Stimulated activated memory B cell treated with anti-CD40 and anti-IgM and Interleukin-4, amounts not matched to agents 10 μg/mL and 1 μg/mL and 100 μg/mL, for 72 hours (primary cell): ENCODE data around the gene GM2A.
A peak's percentile ranks its signal among the peaks of the same experiment; 100 is the strongest.
"Not testable (repeated sequence)": the region's sequence is repeated elsewhere in the genome, so short reads cannot be mapped to it uniquely, and the experiment has no call there.

Experiments
- ATAC-seq: fragments of 150-1000 bp; cut with Tn5 transposase; 2 replicates; pipeline ENCODE4 v1.10.0; 2021
- H3K27ac Mint-ChIP-seq: one replicate; pipeline ENCODE4 v1.8.0; 2022; ENCODE audit warnings: mild to moderate bottlenecking, mixed read lengths
- H3K27me3 Mint-ChIP-seq: one replicate; pipeline ENCODE4 v1.8.0; 2022; ENCODE audit warnings: mixed read lengths
- H3K36me3 Mint-ChIP-seq: one replicate; pipeline ENCODE4 v1.8.0; 2022; ENCODE audit warnings: mixed read lengths
- H3K4me1 Mint-ChIP-seq: one replicate; pipeline ENCODE4 v1.8.0; 2022; ENCODE audit warnings: mixed read lengths
- H3K4me3 Mint-ChIP-seq: one replicate; pipeline ENCODE4 v1.8.0; 2022; ENCODE audit warnings: mild to moderate bottlenecking, moderate library complexity, mixed read lengths
- H3K9me3 Mint-ChIP-seq: one replicate; pipeline ENCODE4 v1.8.0; 2022; ENCODE audit warnings: mixed read lengths

GM2A gene

DNA sequence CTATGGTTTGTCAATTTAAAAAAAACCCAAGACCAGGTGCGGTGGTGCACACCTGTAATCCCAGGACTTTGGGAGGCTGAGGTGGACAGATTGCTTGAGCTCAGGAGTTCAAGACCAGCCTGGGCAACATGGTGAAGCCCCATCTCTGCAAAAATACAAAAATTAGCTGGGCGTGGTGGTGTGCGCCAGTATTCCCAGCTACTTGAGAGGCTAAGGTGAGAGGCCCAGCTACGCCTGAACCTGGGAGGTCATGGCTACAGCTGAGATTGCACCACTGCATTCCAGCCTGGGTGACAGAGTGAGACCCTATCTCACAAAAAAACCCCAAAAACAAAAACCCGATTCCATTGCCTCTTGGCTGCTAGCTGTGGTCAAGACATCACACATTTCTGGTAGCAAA lies 2.0 kb downstream of the GM2A start:
- H3K4me3 Mint-ChIP-seq = peak overlapping the region; percentile 99
- H3K27ac Mint-ChIP-seq = peak overlapping the region; percentile 87
- H3K9me3 Mint-ChIP-seq, ATAC-seq, H3K27me3 Mint-ChIP-seq: not testable (repeated sequence)
- peaks cover 78% of the 10 kb centered on the region for H3K4me1 Mint-ChIP-seq
- H3K36me3 Mint-ChIP-seq = peaks cover 47% of the 10 kb centered on the region

DNA sequence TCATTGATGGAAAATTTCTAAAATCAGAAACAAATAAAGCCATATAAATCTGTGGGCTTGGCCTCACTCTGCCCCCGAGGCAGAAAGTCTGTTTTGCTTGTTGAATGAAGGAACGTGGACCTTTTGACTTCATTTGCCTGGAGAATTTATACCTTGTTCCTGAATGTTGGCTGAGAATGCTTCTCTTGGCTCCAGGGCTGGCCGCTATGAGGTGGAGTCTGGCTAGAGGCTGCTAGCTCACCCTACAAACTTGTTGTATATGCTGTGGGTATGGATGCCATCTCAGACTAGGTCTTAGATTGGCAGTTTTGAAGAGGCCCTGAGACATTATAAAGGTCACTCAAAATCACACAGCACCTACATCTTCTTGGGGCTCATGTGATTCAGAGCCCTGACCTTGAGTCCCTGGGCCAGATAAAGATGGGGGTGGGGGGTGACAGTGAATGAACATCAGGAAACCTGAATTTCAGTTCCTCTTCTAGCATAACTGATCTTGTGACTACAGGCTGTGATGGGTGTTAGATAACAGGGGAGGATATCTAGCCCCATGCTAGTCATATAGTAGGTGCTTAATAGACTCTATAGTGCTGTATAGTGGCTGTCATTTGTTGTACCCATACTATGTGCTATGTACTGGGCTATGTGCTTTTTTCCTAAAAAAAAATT lies 2.8 kb downstream of the GM2A start:
- ATAC-seq = peak; percentile 71
- Mint-ChIP-seq H3K9me3 (no peaks in the 10 kb centered on the region), H3K4me3 (peak overlapping the region; percentile 99), H3K27me3 (no peaks in the 10 kb centered on the region), H3K4me1 (peaks cover 71% of the 10 kb centered on the region), H3K27ac (peak overlapping the region; percentile 87), H3K36me3 (peaks cover 42% of the 10 kb centered on the region)

DNA sequence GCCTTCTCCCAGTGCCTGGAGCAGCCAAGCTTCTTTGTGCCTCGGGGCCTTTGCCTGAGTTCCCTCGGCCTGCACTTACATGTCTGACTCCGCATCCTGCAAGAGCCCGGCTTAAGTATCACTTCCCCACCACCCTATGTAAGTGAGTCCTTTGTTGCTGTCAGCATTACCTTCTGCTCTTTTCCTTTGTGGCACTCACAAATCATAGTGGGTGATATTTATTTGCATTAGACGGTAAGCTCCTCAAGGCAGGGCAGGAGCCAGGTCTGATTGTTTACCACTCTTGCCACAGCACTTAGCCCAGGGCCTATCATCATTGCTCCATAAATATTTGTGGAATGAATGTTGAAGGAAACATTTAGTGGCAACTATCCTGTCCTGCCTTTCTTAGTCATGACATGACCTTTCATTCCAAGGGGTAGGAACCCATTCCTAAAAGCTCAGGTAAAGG lies 4.8 kb downstream of the GM2A start:
- Mint-ChIP-seq H3K27me3 (no peaks in the 10 kb centered on the region), H3K27ac (peak overlapping the region; percentile 87), H3K4me3 (peak overlapping the region; percentile 74), H3K4me1 (peaks cover 76% of the 10 kb centered on the region), H3K9me3 (no peaks in the 10 kb centered on the region), H3K36me3 (peaks cover 59% of the 10 kb centered on the region)
- ATAC-seq = peak; percentile 64

DNA sequence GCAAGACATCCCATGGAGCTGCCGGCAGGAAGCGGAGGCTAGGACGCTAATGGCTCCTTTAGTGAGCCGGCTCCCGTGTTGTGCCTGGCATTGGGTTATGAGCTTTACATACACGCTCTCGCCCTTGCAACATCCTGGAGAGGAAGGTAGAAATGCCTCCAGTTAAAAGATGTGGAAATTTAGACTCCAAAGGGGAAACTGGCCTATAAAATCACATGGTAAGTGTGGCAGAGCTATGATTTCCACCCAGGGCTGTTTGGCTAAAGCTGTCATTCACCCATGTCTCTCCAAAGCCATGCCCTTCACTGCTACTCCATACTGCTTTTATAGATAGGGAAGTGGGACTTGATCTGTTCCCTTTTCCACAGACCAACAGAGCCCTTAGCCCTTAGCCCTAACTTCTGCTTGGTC lies 5.2 kb downstream of the GM2A start:
- Mint-ChIP-seq H3K36me3 (peaks cover 63% of the 10 kb centered on the region), H3K4me3 (peak overlapping the region; percentile 74), H3K9me3 (no peaks in the 10 kb centered on the region), H3K4me1 (peaks cover 80% of the 10 kb centered on the region), H3K27me3 (no peaks in the 10 kb centered on the region), H3K27ac (peak overlapping the region; percentile 87)
- peak; percentile 46 for ATAC-seq

DNA sequence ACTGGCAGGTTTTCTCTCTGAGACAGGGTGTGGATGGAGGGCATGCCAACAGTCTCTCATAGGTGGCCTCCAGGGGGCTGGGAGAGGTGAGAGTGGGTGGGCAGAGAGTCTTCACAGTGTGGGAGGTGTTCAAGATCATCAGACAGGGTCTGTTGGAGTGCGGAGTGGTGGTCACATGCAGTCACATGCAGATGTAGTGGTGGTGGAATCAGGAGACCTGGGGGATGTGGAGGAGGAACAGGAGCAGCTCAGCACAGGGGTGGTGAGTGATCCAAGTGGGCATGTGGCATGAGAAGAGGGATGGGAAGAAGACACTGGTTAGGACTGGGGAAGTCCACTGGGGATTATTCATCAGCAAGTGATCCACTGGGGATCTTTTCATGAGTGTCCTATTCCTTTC lies 5.8 kb downstream of the GM2A start:
- H3K27me3 Mint-ChIP-seq = no peaks in the 10 kb centered on the region
- peaks cover 65% of the 10 kb centered on the region for H3K36me3 Mint-ChIP-seq
- peak; percentile 4 for ATAC-seq
- no peaks in the 10 kb centered on the region for H3K9me3 Mint-ChIP-seq
- H3K4me3 Mint-ChIP-seq = peak overlapping the region; percentile 74
- peak overlapping the region; percentile 87 for H3K27ac Mint-ChIP-seq
- peaks cover 81% of the 10 kb centered on the region for H3K4me1 Mint-ChIP-seq

DNA sequence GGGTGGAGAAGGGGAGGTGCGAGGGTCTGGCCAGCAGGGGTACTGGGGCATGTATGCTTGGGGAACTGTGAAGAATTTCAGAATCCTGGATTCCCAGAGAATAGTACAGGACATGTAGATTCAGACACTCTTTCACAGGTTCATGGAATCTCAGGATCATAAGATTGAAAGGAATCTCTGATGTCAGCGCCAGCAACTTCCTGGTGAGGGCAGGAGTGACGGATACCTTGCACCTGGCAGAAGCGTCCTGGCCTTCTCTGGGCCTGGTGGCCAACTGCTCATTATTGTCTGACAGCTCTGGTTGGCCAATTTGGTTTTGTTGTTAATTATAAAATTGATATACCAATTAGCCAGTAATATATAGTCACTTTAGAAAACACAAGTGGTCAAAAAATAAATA lies 6.9 kb downstream of the GM2A start:
- Mint-ChIP-seq H3K4me1 (peaks cover 81% of the 10 kb centered on the region), H3K27me3 (no peaks in the 10 kb centered on the region), H3K9me3 (no peaks in the 10 kb centered on the region), H3K4me3 (no peak overlapping the region), H3K27ac (peak overlapping the region; percentile 87), H3K36me3 (peaks cover 73% of the 10 kb centered on the region)
- no peak for ATAC-seq

DNA sequence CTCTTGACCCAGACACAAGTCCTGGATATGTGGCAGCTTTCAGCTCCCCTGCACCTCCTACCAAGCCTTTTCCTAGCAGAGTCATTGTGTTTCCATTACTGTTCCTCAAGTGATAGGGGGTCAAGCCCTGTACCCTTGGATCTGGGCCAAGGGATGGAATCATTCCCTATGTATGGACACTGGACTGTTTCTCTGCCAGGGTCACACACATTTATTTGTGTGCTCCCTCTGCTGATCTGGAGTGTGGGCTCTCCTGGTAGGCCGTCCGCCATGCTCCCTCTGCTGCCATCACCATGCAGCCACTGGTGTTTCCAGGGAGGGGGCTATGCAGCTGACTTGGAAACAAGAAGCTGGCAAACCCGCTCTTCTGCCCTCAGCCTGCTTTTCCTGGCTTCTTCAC lies 9.5 kb downstream of the GM2A start:
- Mint-ChIP-seq H3K36me3 (peaks cover 90% of the 10 kb centered on the region), H3K9me3 (no peaks in the 10 kb centered on the region), H3K4me3 (no peak overlapping the region), H3K27ac (peak overlapping the region; percentile 81), H3K4me1 (peaks cover 59% of the 10 kb centered on the region), H3K27me3 (no peaks in the 10 kb centered on the region)
- no peak for ATAC-seq

DNA sequence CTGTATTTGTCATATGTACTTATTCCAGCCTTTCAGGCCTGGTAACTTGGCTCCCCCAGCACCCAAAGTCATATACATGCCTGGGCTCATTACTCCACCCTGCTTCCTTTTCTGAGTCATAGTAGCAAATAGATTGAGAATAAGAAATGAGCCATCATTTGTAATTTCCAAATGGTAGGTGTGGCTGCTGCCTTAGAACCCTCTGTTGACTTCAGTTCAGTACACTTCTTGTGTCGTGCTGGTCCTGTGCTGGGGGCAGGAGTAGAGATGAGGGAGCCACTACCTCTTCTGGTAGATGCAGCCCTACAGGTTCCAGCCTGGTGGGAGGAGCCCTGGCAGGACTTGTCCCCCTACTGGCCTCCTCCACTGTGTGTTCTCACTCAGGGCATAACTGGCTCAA lies 11.1 kb downstream of the GM2A start:
- Mint-ChIP-seq H3K4me1 (peaks cover 44% of the 10 kb centered on the region), H3K4me3 (no peak overlapping the region), H3K27me3 (no peaks in the 10 kb centered on the region), H3K36me3 (peaks cover 90% of the 10 kb centered on the region), H3K9me3 (no peaks in the 10 kb centered on the region), H3K27ac (peak overlapping the region; percentile 81)
- ATAC-seq = peak; percentile 58

DNA sequence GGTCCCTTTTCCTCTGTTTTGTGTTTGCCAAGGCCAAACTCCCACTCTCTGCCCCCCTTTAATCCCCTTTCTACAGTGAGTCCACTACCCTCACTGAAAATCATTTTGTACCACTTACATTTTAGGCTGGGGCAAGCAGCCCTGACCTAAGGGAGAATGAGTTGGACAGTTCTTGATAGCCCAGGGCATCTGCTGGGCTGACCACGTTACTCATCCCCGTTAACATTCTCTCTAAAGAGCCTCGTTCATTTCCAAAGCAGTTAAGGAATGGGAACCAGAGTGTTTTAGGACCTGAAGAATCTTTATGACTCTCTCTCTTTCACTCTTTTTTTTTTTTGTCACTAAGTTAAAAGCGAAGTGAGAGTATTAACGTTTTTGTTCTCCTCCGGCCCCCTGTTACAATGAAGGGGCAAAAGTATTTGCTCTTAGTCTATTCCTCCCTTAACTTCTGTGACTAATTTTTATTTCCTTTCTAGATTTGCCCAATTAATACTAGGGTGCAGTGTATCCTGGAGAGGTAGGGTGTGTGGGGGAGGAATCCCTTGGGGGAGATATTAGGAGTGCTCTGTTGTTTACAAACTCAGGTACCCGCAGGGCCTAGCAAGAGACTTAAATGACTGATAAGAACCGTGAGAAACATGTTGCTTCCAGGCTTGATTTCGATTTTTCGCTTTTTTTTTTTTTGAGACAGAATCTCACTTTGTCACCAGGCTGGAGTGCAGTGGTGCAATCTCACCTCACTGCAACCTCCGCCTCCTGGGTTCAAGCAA lies 14.7 kb downstream of the GM2A start:
- Mint-ChIP-seq H3K27me3 (no peaks in the 10 kb centered on the region), H3K4me1 (peaks cover 25% of the 10 kb centered on the region), H3K4me3 (no peak overlapping the region), H3K36me3 (peaks cover 65% of the 10 kb centered on the region), H3K27ac (no peak overlapping the region), H3K9me3 (no peaks in the 10 kb centered on the region)
- ATAC-seq = no peak

DNA sequence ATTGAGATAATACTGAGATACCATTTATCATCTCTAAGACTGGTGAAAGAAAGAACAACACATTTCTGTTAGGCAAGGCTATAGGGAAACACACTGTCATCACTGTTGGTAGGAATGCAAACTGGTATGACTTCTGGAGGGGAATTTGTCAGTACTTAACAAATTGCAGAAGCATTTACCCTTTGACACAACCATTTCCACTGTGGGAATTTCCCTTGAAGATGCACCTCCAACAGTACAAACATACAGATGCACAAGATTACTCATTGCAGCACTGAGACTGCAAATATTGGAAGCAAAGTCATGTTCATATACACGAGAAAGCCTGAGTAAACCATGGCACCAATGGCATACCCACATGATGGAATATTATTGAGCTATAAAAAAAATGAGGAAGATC lies 17.6 kb downstream of the GM2A start:
- Mint-ChIP-seq H3K9me3 (no peaks in the 10 kb centered on the region), H3K4me3 (no peak overlapping the region), H3K27me3 (no peaks in the 10 kb centered on the region), H3K27ac (no peak overlapping the region), H3K4me1 (no peaks in the 10 kb centered on the region), H3K36me3 (peaks cover 36% of the 10 kb centered on the region)
- ATAC-seq = peak; percentile 95

DNA sequence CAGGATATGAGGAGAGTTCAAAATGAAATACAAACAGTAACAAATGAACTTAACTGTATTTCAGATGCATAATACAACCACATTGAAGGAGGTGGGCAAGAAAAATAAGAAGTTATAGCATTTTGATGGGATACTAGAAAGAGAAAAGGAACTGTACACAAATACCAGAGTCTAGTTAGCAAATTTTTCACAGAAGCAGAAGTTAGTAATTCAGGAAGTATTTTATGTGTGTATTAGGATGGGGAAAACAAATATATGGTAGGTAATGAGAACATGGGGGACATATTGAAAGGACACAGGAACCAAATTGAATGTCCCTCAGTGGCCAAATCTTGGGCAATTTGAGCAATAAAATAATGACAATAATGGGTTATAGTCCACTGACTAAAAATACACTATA lies 18.4 kb downstream of the GM2A start:
- H3K4me1 Mint-ChIP-seq = no peaks in the 10 kb centered on the region
- no peak overlapping the region for H3K27ac Mint-ChIP-seq
- H3K9me3 Mint-ChIP-seq = no peaks in the 10 kb centered on the region
- ATAC-seq = no peak
- H3K4me3 Mint-ChIP-seq = no peak overlapping the region
- peaks cover 28% of the 10 kb centered on the region for H3K36me3 Mint-ChIP-seq
- no peaks in the 10 kb centered on the region for H3K27me3 Mint-ChIP-seq

DNA sequence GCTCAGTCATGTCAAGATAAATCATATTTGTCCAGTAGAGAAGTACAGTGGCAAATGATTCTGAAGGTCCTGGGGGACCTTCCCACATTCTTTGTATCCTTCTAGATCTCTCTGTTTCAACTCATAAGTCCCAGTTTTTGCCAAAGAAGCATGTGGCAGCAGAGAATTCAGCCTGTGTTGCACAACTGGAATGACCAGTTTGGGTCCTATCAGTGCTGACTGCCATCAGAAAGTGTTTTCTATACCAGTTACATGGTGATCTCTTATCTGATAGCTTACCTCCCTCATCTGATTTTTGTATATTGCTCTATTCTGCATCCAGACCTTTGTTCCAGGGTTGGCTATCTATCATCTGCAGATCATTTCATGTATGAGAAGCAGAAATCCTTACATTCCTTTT lies 21.7 kb downstream of the GM2A start:
- no peak for ATAC-seq
- H3K27me3 Mint-ChIP-seq = no peaks in the 10 kb centered on the region
- H3K4me1 Mint-ChIP-seq = no peaks in the 10 kb centered on the region
- H3K27ac Mint-ChIP-seq = no peak overlapping the region
- peaks cover 14% of the 10 kb centered on the region for H3K36me3 Mint-ChIP-seq
- H3K9me3 Mint-ChIP-seq = no peaks in the 10 kb centered on the region
- no peak overlapping the region for H3K4me3 Mint-ChIP-seq

DNA sequence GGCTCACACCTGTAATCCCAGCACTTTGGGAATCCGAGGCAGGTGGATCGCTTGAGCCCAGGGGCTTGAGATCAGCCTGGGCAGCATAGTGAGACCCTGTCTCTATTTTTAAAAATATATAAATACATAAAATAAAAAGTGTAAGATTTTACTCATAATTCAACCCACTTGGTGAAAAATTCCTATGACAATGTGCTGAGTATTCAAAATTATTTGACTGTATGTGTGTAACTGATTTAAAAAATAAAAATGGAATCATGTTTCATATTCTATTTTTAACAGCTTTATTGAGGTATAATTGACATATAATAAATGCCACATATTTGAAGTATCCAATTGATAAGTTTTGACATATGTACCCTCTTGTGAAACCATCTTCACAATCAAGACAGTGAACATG lies 22.8 kb downstream of the GM2A start:
- no peak overlapping the region for H3K4me3 Mint-ChIP-seq
- ATAC-seq = no peak
- no peaks in the 10 kb centered on the region for H3K27me3 Mint-ChIP-seq
- peaks cover 18% of the 10 kb centered on the region for H3K36me3 Mint-ChIP-seq
- no peak overlapping the region for H3K27ac Mint-ChIP-seq
- no peaks in the 10 kb centered on the region for H3K9me3 Mint-ChIP-seq
- no peaks in the 10 kb centered on the region for H3K4me1 Mint-ChIP-seq

DNA sequence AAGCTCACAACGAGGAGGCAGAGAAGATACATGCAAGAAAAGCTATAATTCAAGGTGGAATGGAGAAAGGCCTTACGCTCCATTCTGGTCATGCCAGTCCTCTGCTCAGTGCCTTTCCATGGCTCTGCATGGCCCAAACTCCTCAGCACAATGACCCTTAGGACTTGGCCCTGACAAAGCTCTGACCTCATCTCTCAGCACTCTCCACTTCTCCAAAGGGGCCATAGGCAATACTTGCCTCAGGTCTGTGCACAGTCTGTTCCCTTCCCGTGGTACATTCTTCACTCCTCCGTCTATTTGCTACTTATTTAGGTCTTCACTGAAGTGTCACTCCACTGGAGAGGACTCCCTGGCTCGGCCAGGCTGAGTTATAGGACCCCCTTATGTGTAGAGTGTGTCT lies 25.9 kb downstream of the GM2A start:
- Mint-ChIP-seq H3K4me1 (no peaks in the 10 kb centered on the region), H3K4me3 (no peak overlapping the region), H3K9me3 (no peaks in the 10 kb centered on the region), H3K36me3 (peaks cover 18% of the 10 kb centered on the region), H3K27ac (no peak overlapping the region), H3K27me3 (no peaks in the 10 kb centered on the region)
- ATAC-seq = no peak

DNA sequence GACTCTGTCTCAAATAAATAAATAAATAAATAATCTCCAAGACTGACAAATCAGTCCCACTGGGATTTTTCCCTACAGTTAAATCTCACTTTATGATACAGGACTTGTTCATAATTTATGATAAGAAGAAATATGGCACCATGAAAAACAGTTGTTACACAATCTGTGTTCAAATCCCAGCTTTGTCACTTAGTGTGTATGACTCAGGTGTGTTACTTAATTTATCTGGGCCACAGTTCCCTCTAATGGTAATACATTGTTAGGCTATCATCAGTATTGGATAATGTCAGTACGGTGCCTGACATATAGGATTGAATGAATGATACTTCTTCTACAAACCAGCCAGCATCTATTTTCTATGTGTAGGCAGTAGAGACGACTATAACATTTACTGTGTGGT lies 27.5 kb downstream of the GM2A start:
- ATAC-seq = no peak
- no peaks in the 10 kb centered on the region for H3K4me1 Mint-ChIP-seq
- H3K9me3 Mint-ChIP-seq = no peaks in the 10 kb centered on the region

DNA sequence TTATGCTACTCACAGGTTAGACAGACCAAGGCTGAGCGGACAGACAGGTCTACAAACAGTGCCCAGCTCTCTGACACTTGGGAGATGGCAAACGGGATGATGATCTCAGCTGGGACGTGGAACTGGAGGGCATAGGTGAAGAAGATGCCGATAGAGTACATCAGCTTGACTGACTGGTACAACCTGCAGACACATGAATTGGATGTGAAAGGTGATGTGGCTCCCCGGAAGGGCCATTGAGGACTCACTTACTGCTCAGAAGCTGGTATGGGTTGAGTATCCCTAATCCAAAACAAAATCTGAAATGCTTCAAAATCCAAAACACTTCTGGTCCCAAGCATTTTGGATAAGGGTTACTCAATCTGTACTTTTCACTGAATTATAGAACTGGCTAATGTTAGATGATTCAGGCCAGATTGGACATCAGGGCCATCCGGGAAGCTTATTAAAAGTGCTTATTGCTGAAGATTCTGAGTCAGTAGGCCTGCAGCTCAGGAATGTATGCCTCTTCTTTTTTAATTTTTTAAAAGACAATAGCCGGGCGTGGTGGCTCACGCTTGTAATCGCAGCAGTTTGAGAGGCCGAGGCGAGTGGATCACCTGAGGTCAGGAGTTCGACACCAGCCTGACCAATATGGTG lies 28.1 kb downstream of the GM2A start:
- Mint-ChIP-seq H3K27ac (no peak overlapping the region), H3K4me3 (no peak overlapping the region), H3K4me1 (no peaks in the 10 kb centered on the region), H3K9me3 (no peaks in the 10 kb centered on the region), H3K27me3 (no peaks in the 10 kb centered on the region), H3K36me3 (peaks cover 18% of the 10 kb centered on the region)
- no peak for ATAC-seq

More for the DNA sequence above, 27.5 kb downstream of the GM2A start:
- Mint-ChIP-seq H3K4me3 (no peak overlapping the region), H3K27me3 (no peaks in the 10 kb centered on the region), H3K36me3 (peaks cover 18% of the 10 kb centered on the region), H3K27ac (no peak overlapping the region)
